Adipocyte (in vitro differentiated cells): ENCODE measurements around the gene RB1.

Experiments used
- DNase-seq: peaks from one replicate; pipeline ENCODE4 v3.0.0-alpha.2; 2015; ENCODE audit warnings: low read depth
- H3K27me3 ChIP-seq: replicated peaks from 2 replicates; pipeline ENCODE4 v1.7.0; 2013; ENCODE audit warnings: mild to moderate bottlenecking, low read length, moderate library complexity; ENCODE audit not compliant: control insufficient read depth, insufficient read depth
- H3K36me3 ChIP-seq: 2 replicates; pipeline ENCODE4 v1.7.0; 2013; ENCODE audit warnings: low read length, mild to moderate bottlenecking, moderate library complexity; ENCODE audit not compliant: control insufficient read depth, insufficient read depth, severe bottlenecking
- H3K4me1 ChIP-seq: 2 replicates; pipeline ENCODE4 v1.7.0; 2013; ENCODE audit warnings: mild to moderate bottlenecking, low read length, moderate library complexity; ENCODE audit not compliant: control insufficient read depth, insufficient read depth
- H3K4me3 ChIP-seq: 2 replicates; pipeline ENCODE4 v1.7.0; 2013; ENCODE audit warnings: mild to moderate bottlenecking, low read length, moderate library complexity
- H3K9ac ChIP-seq: 2 replicates; pipeline ENCODE4 v1.7.0; 2013; ENCODE audit warnings: mild to moderate bottlenecking, low read length, moderate library complexity
- H3K9me3 ChIP-seq: 2 replicates; pipeline ENCODE4 v1.7.0; 2013; ENCODE audit warnings: mild to moderate bottlenecking, low read length, moderate library complexity; ENCODE audit not compliant: control insufficient read depth

Gene RB1

GRCh38 chr13:48456546-48456945 lies 153.0 kb downstream of the RB1 start:
- Histone ChIP-seq H3K4me3 (no peak overlapping the region), H3K9ac (no peak overlapping the region), H3K27me3 (no peaks in the 10 kb centered on the region), H3K4me1 (no peaks in the 10 kb centered on the region), H3K9me3 (peaks cover 1% of the 10 kb centered on the region), H3K36me3 (peaks cover 45% of the 10 kb centered on the region)
- DNase-seq, result no peak

DNA sequence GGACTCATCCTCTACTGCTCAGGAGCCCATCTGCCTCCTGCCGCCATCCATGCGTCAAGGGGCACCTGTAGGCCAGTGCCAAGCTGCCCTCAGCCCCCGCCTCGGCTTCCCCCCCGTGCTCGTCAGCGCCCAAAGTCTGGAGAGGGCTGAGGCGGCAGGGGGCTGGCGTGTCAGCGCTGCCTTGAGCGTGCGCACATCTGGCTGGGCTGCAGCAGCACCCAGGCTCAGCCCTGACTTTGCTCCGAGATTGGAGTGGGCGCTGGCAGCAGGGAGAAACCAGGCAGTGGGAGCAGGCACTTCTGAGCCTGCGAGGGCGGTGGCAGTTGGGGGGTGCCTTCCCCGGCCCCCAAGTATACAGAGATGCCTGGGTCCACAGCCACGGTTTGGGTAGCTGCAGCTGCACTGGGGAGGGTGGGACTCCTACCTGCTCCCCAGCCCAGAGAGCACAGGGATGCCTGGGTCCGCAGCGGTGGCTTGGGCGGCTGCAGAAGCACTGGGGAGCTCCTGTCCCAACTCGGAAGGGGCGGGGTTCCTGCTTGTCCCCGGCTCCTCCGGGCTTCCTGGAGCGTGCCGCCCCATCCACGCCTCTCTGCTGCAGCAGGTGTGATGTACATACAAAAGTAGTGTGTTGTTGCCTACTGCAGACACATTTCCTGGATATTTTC lies 154.2 kb downstream of the RB1 start:
- H3K4me1 ChIP-seq, result no peaks in the 10 kb centered on the region
- no peak overlapping the region for H3K4me3 ChIP-seq
- no peak for DNase-seq
- H3K27me3 ChIP-seq, result no peaks in the 10 kb centered on the region
- H3K9ac ChIP-seq, result no peak overlapping the region
- no peaks in the 10 kb centered on the region for H3K9me3 ChIP-seq
- H3K36me3 ChIP-seq, result peaks cover 48% of the 10 kb centered on the region

GRCh38 chr13:48475230-48475629 lies 171.7 kb downstream of the RB1 start:
- Histone ChIP-seq H3K9ac (no peak overlapping the region), H3K4me3 (no peak overlapping the region), H3K4me1 (peaks cover 12% of the 10 kb centered on the region), H3K27me3 (no peaks in the 10 kb centered on the region), H3K36me3 (peaks cover 29% of the 10 kb centered on the region), H3K9me3 (no peaks in the 10 kb centered on the region)
- no peak for DNase-seq

DNA sequence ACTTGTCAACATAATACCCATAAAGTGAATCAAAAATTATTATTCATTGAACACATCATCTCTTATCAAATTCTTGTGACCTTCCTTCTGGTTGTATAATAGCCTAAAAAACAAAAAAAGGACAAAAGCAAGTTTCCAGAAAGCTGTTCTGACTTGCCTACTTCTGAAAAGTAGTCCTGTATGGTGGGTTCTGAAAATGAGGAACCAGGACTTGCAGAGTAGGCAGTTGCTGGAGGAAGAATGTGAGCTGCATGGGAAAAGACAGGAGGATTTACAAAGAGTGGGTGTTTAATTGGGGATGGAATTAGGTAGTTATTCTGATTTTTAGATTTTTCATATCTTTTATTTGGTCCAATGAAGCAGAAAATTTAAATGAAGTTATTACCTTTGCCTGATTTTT lies 172.7 kb downstream of the RB1 start:
- peak; percentile 7 for DNase-seq

GRCh38 chr13:48476686-48477085 lies 173.1 kb downstream of the RB1 start:
- H3K4me3 ChIP-seq, result no peak overlapping the region
- no peak for DNase-seq
- H3K27me3 ChIP-seq, result no peaks in the 10 kb centered on the region
- H3K4me1 ChIP-seq, result peaks cover 12% of the 10 kb centered on the region
- H3K9me3 ChIP-seq, result no peaks in the 10 kb centered on the region
- peaks cover 27% of the 10 kb centered on the region for H3K36me3 ChIP-seq
- H3K9ac ChIP-seq, result no peak overlapping the region

More for the DNA sequence above, 172.7 kb downstream of the RB1 start:
- peaks cover 12% of the 10 kb centered on the region for H3K4me1 ChIP-seq
- H3K9ac ChIP-seq, result no peak overlapping the region
- H3K27me3 ChIP-seq, result no peaks in the 10 kb centered on the region
- no peaks in the 10 kb centered on the region for H3K9me3 ChIP-seq
- H3K36me3 ChIP-seq, result peaks cover 29% of the 10 kb centered on the region
- no peak overlapping the region for H3K4me3 ChIP-seq

DNA sequence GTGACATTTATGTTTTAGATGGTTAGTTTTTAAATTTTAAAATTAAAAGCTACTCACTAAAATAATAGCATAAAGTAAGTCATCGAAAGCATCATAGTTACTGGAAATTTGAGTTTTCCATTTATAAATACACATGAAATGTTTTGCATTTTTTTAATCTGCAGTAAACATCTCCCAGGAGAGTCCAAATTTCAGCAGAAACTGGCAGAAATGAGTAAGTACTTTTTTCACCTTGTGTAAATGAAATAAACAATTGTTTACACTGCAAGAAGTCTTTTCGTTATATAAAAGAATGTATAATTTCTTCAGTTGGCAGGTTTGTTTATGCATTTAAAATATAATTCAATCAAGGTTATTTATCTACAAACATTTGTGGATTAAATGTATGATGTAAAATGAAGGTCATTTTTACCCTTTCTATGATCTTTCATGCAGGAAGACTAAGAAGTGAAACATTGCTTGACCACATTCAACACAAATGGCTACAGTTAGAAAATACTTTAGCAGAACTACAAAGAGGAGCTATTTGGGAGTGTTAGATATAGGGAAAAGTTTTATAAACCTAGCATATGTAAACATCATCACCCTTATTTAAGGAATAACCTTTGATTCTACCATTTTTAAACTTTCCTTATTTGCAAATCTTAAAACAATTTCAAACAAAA lies 173.8 kb downstream of the RB1 start:
- Histone ChIP-seq H3K9me3 (no peaks in the 10 kb centered on the region), H3K27me3 (no peaks in the 10 kb centered on the region), H3K36me3 (peaks cover 29% of the 10 kb centered on the region), H3K4me1 (peaks cover 12% of the 10 kb centered on the region), H3K9ac (no peak overlapping the region), H3K4me3 (no peak overlapping the region)
- DNase-seq, result no peak

- peak; percentile 72 for DNase-seq
- Histone ChIP-seq H3K9me3 (no peaks in the 10 kb centered on the region), H3K27me3 (no peaks in the 10 kb centered on the region), H3K9ac (no peak overlapping the region), H3K4me1 (peaks cover 12% of the 10 kb centered on the region), H3K36me3 (peaks cover 27% of the 10 kb centered on the region), H3K4me3 (no peak overlapping the region)
These were observed 174.8 kb downstream of the RB1 start for GRCh38 chr13:48478391-48478790.

DNA sequence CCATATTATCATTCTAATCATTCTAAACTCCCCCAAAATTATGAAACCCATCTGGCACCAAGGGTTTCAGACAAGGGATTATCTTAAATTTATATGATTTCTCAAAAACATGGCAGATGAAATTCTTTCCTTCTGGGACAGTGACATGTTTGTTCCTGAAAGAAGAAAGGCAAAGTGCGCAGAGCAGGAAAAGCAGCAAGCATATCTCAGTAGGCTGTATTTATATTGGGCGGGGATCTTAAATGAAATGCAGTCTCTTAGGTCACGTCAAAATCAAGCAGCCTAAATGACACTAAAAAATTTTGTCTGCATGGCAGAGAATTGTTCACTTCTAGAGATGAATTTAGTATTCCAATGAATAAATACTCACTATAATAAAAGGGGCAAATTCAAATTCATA lies 180.0 kb downstream of the RB1 start:
- no peak overlapping the region for H3K4me3 ChIP-seq

GRCh38 chr13:48485432-48485831 lies 181.9 kb downstream of the RB1 start:
- Histone ChIP-seq H3K4me1 (no peaks in the 10 kb centered on the region), H3K4me3 (no peak overlapping the region), H3K36me3 (peaks cover 12% of the 10 kb centered on the region), H3K9ac (no peak overlapping the region), H3K27me3 (no peaks in the 10 kb centered on the region), H3K9me3 (no peaks in the 10 kb centered on the region)
- no peak for DNase-seq

More for the DNA sequence above, 180.0 kb downstream of the RB1 start:
- Histone ChIP-seq H3K9me3 (no peaks in the 10 kb centered on the region), H3K4me1 (no peaks in the 10 kb centered on the region), H3K9ac (no peak overlapping the region), H3K36me3 (peaks cover 20% of the 10 kb centered on the region), H3K27me3 (no peaks in the 10 kb centered on the region)
- DNase-seq, result no peak

DNA sequence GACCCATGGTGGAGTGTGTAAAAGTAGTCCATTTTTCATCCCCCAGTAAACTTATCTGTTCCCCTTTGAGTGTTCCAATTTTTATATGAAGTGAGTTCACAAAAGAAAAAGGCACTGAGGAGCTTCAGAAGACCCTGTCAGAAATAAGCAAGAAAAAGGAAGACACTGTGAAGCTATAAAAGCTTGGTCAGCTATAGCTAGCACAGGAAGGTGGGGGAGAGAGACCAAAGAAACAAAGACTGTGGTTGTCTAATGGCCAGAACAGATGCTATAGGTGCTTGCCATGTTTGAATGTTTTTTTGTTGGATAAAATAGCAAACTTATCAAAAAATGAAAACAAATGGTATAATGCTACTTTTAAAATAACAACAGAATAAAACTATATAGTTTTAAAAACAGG lies 182.8 kb downstream of the RB1 start:
- peaks cover 12% of the 10 kb centered on the region for H3K36me3 ChIP-seq
- H3K4me1 ChIP-seq, result peaks cover 2% of the 10 kb centered on the region
- no peak overlapping the region for H3K4me3 ChIP-seq
- no peaks in the 10 kb centered on the region for H3K9me3 ChIP-seq
- no peak overlapping the region for H3K9ac ChIP-seq
- DNase-seq, result no peak
- H3K27me3 ChIP-seq, result no peaks in the 10 kb centered on the region

DNA sequence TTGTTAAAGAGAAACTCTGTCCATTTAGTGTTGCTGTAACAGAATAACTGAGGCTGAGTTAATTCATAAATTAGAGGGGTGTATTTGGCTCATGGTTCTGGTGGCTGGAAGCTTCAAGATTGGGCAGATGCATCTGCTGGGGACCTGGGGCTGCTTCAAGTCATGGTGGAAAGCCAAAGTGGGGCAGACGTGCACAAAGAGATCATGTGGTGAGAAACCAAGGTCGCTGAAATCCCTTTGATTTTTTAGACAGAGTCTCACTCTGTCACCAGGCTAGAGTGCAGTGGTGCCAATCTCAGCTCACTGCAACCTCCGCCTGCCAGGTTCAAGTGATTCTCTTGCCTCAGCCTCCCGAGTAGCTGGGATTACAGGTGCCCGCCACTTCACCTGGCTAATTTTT lies 183.3 kb downstream of the RB1 start:
- no peak overlapping the region for H3K9ac ChIP-seq
- H3K36me3 ChIP-seq, result peaks cover 12% of the 10 kb centered on the region
- DNase-seq, result no peak
- no peaks in the 10 kb centered on the region for H3K27me3 ChIP-seq
- no peaks in the 10 kb centered on the region for H3K9me3 ChIP-seq
- H3K4me3 ChIP-seq, result no peak overlapping the region
- H3K4me1 ChIP-seq, result peaks cover 7% of the 10 kb centered on the region
